ENCODE results near the gene RENBP. TPM values are rescaled to one million over a fixed set of nuclear protein-coding genes. Genes with fewer than 3 reads are reported as not detected.

RENBP gene
- total and polyA plus RNA-seq, 8 donors = 0.43 to 7.5 (median 2.4) TPM

DNA sequence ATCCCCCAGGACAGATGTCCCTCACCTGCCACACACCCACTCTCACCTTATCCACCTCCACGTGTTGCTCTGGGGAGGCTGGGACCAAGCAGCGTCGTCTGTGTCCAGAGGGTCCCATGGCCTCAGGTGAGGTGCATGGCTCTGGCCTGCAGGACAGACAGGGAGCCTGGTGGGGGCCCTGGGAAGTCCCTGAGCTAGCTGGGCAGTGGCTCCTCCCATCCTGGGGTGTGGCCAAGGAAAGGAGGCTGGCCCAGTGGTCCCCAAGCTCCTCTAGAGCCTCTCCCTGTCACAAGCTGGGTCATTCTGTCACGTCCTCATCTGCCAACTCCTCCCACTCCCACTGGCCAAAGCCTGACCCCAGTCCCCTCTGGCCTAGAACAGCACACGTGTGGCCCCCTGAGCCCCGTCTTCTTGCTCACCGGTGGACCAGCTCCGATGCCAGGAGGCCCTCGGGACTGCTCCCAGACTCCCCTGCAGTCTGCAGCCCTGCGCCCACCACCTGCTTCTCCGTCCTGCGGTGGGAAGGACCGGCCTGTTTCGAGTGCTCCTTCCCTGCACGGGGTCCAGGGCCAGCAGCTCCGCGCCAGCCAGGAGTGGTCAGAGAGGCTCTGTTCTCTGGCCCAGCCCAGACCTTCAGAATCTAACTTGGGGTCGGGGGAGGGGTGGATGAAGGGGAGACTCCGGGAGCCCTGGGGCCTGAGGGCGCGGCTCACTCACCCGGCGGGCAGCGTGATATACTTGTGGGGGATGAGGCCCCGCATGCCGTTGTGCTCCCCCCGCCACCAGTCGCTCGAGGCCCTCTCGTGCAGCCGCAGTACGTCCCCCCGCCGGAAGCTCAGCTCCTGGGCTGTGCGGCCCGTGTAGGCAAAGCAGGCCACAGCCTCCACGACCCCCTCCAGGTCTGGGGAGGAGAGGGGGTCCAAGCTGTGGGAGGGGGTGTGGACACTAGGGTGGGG lies 35.1 kb downstream of the RENBP start:
- ATAC-seq = no peak
- no peak overlapping the region for H3K4me3 ChIP-seq
- H3K4me1 ChIP-seq = no peaks in the 10 kb centered on the region
- H3K27ac ChIP-seq = no peak overlapping the region
- no peaks in the 10 kb centered on the region for H3K36me3 ChIP-seq
- H3K9me3 ChIP-seq = no peaks in the 10 kb centered on the region
- peaks cover 0 to 11% (median 0%) of the 10 kb centered on the region in 4 donors for H3K27me3 ChIP-seq
- WGBS, 2 donors = 74 to 78% methylated on average over 35 to 37 of the region's 37 CpGs
- peak in 2 of 6 donors; percentile 57 to 73 for DNase-seq
- TF ChIP-seq, protein P1, sequence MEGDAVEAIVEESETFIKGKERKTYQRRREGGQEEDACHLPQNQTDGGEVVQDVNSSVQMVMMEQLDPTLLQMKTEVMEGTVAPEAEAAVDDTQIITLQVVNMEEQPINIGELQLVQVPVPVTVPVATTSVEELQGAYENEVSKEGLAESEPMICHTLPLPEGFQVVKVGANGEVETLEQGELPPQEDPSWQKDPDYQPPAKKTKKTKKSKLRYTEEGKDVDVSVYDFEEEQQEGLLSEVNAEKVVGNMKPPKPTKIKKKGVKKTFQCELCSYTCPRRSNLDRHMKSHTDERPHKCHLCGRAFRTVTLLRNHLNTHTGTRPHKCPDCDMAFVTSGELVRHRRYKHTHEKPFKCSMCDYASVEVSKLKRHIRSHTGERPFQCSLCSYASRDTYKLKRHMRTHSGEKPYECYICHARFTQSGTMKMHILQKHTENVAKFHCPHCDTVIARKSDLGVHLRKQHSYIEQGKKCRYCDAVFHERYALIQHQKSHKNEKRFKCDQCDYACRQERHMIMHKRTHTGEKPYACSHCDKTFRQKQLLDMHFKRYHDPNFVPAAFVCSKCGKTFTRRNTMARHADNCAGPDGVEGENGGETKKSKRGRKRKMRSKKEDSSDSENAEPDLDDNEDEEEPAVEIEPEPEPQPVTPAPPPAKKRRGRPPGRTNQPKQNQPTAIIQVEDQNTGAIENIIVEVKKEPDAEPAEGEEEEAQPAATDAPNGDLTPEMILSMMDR (IDR thresholded peaks at IDR 0.05) = no peak
- intact Hi-C loops (cut with DNase I) = no loop called here
- FAIRE-seq = no peak

- H3K36me3 ChIP-seq = no peaks in the 10 kb centered on the region
- TF ChIP-seq, protein P1 (IDR thresholded peaks at IDR 0.05) = no peak
- H3K4me1 ChIP-seq = no peaks in the 10 kb centered on the region
- no peaks in the 10 kb centered on the region for H3K9me3 ChIP-seq
- no peak for ATAC-seq
- 77 to 80% methylated on average over 20 to 23 of the region's 23 CpGs for WGBS, 2 donors
- intact Hi-C loops (cut with DNase I) = no loop called here
- H3K4me3 ChIP-seq = no peak overlapping the region
- DNase-seq = peak in 1 of 6 donors; percentile 70
- FAIRE-seq = no peak
- peaks cover 0 to 11% (median 0%) of the 10 kb centered on the region in 4 donors for H3K27me3 ChIP-seq
- H3K27ac ChIP-seq = no peak overlapping the region
Observed at GRCh38 chrX:153908219-153908860, 36.1 kb downstream of the RENBP start.

GRCh38 chrX:153907456-153907855 lies 37.0 kb downstream of the RENBP start:
- no peaks in the 10 kb centered on the region for H3K9me3 ChIP-seq
- intact Hi-C loops (cut with DNase I) = no loop called here
- H3K36me3 ChIP-seq = no peaks in the 10 kb centered on the region
- H3K27ac ChIP-seq = no peak overlapping the region
- no peak for ATAC-seq
- no peaks in the 10 kb centered on the region for H3K4me1 ChIP-seq
- 70 to 74% methylated on average over 12 of the region's 12 CpGs for WGBS, 2 donors
- DNase-seq = peak in 2 of 6 donors; percentile 55 to 58
- TF ChIP-seq, protein P1 (IDR thresholded peaks at IDR 0.05) = no peak
- peaks cover 0 to 11% (median 0%) of the 10 kb centered on the region in 4 donors for H3K27me3 ChIP-seq
- H3K4me3 ChIP-seq = no peak overlapping the region
- FAIRE-seq = no peak

GRCh38 chrX:153906126-153906917 lies 38.1 kb downstream of the RENBP start:
- 55 to 72% methylated on average over 27 of the region's 27 CpGs for WGBS, 2 donors
- TF ChIP-seq, protein P1 (IDR thresholded peaks at IDR 0.05) = no peak
- H3K9me3 ChIP-seq = no peaks in the 10 kb centered on the region
- ATAC-seq = no peak
- H3K36me3 ChIP-seq = no peaks in the 10 kb centered on the region
- H3K4me1 ChIP-seq = no peaks in the 10 kb centered on the region
- H3K4me3 ChIP-seq = no peak overlapping the region
- no peak for FAIRE-seq
- peaks cover 0 to 6% (median 0%) of the 10 kb centered on the region in 4 donors for H3K27me3 ChIP-seq
- DNase-seq = peak in 1 of 6 donors; percentile 62
- H3K27ac ChIP-seq = no peak overlapping the region
- intact Hi-C loops (cut with DNase I) = no loop called here

Data from pancreas (tissue), 10 donors.